ENCODE results near the gene SFMBT2.

- TF ChIP-seq POLR2A (IDR thresholded peaks at IDR 0.05; ENCODE audit: low read depth, low read length) (no peak), POLR2AphosphoS5 (IDR thresholded peaks at IDR 0.05; ENCODE audit: low read depth, low read length) (no peak), TAF1 (IDR thresholded peaks at IDR 0.05; ENCODE audit: borderline replicate concordance, low read depth, low read length) (no peak)
These were observed 288.3 kb downstream of the SFMBT2 start for GRCh38 chr10:7122561-7122960.

Data from GM12892 (cell line).